Body of pancreas (tissue), 4 donors: Measurements from ENCODE around the gene PANX2. TPM values are rescaled to one million over a fixed set of nuclear protein-coding genes. Genes with fewer than 3 reads are reported as not detected.

Experiments used
- ATAC-seq: fragments of 150-250 bp; one replicate; pipeline ENCODE4 v1.9.1; 2016
- DNase-seq, 4 donors: peaks; one replicate each; pipeline ENCODE4 v3.0.0-alpha.2; 2019
- H3K27ac ChIP-seq, 4 donors: fragments of 200-600 bp; sonication (generic); 1 replicate in 3 of 4; 2 replicates in 1 of 4; pipeline versions ENCODE4 v1.5.1 to v1.6.1; 2016 to 2019; ENCODE audit warnings: mild to moderate bottlenecking in 1 of 4, mixed read lengths in 1 of 4, moderate library complexity in 1 of 4
- H3K27me3 ChIP-seq, 2 donors: fragments of 200-600 bp; sonication (generic); one replicate each; pipeline ENCODE4 v1.6.0; 2016; ENCODE audit warnings: mild to moderate bottlenecking in 1 of 2
- H3K36me3 ChIP-seq, 2 donors: fragments of 200-600 bp; sonication (generic); replicated peaks in 1 of 2; 2 replicates each; pipeline ENCODE4 v1.5.1; 2016; ENCODE audit warnings: low read depth in 2 of 2; ENCODE audit not compliant: insufficient read depth in 1 of 2
- H3K4me1 ChIP-seq: fragments of 200-600 bp; sonication (generic); one replicate; pipeline ENCODE4 v1.6.0; 2016
- H3K4me3 ChIP-seq, 2 donors: fragments of 200-600 bp; sonication (generic); 1 replicate in 1 of 2; 2 replicates in 1 of 2; pipeline ENCODE4 v1.5.1; 2016 to 2019
- H3K9me3 ChIP-seq, 3 donors: fragments of 200-600 bp; sonication (generic); 1 replicate in 2 of 3; 2 replicates in 1 of 3; pipeline ENCODE4 v1.5.1; 2016
- CTCF ChIP-seq, 7 experiments: fragments of 450-650 bp in 4 of 7; fragments of 200-600 bp in 3 of 7; sonication (generic) in 3 of 7; IDR thresholded peaks; one replicate each; pipeline ENCODE4 v1.5.1; 2016 to 2019; ENCODE audit warnings: antibody characterized with exemption in 7 of 7
- POLR2A ChIP-seq, 3 donors: fragments of 450-650 bp; IDR thresholded peaks; one replicate each; pipeline ENCODE4 v1.6.1; 2016; ENCODE audit warnings: antibody characterized with exemption in 3 of 3, mild to moderate bottlenecking in 2 of 3
- WGBS, 2 donors: methylation state at CpG; one replicate each; pipeline ENCODE4 v1.1.5; 2017; 5-methylcytosine and 5-hydroxymethylcytosine counted together
- intact Hi-C: fragments of 100-400 bp; cut with DNase I; formaldehyde crosslinking; loops from one replicate; pipeline ENCODE4 v1.15.1; 2023
- total RNA-seq, 2 donors: library from RNA; depleted of rRNA; stranded (reverse); fragments of >200 nt; gene quantifications; one replicate each; pipeline ENCODE4 v1.1.0, GENCODE V29; 2016

Gene PANX2
- total RNA-seq, 2 donors from 2014 or later, result 0.33 to 3.1 TPM

DNA sequence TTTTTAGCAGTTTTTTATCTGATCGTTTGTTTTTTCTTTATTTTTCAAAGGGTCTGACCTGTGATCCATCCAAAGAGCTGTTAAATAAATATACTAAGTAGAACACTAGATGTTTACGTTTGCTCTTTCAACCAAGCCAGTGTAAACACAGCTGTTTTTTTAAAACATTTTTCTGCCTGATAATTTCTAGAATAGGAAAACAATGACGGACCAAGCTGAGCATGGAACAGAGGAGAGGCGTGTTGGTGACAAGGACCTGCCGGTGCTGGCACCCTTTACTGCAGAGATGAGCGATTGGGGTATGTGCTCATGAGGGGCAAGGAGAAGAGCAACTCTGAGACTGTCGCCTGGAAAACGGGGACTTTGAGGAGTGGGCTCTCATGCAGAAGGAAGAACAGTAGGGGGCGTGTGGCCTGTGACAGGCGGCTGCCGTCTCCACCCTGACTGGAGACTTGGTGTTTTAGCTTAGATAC lies 28.6 kb upstream of the PANX2 start:
- Histone ChIP-seq H3K4me3 (no peak overlapping the region), H3K4me1 (peaks cover 26% of the 10 kb centered on the region), H3K9me3 (no peaks in the 10 kb centered on the region), H3K27ac (no peak overlapping the region), H3K36me3 (no peaks in the 10 kb centered on the region), H3K27me3 (no peaks in the 10 kb centered on the region)
- WGBS, 2 donors, result 13 to 22% methylated on average over 11 of the region's 11 CpGs
- ATAC-seq (peak; percentile 35), DNase-seq (no peak)
- intact Hi-C loops, result no loop called here
- TF ChIP-seq CTCF (IDR thresholded peaks at IDR 0.05), result no peak
- no peak for TF ChIP-seq POLR2A (IDR thresholded peaks at IDR 0.05)

- intact Hi-C loops, result no loop called here
- no peak for ATAC-seq
These were observed 27.4 kb upstream of the PANX2 start for GRCh38 chr22:50143096-50143495.

GRCh38 chr22:50144005-50144614 lies 26.4 kb upstream of the PANX2 start:
- Histone ChIP-seq H3K4me1 (peaks cover 26% of the 10 kb centered on the region), H3K4me3 (no peak overlapping the region), H3K27ac (no peak overlapping the region), H3K36me3 (no peaks in the 10 kb centered on the region), H3K27me3 (no peaks in the 10 kb centered on the region), H3K9me3 (no peaks in the 10 kb centered on the region)
- intact Hi-C loops, result no loop called here
- ATAC-seq (no peak), DNase-seq (no peak)
- TF ChIP-seq POLR2A (IDR thresholded peaks at IDR 0.05) (no peak), CTCF (IDR thresholded peaks at IDR 0.05) (no peak)
- 74 to 85% methylated on average over 15 to 18 of the region's 18 CpGs for WGBS, 2 donors

More at GRCh38 chr22:50143096-50143495, 27.4 kb upstream of the PANX2 start:
- DNase-seq, result no peak
- TF ChIP-seq CTCF (IDR thresholded peaks at IDR 0.05) (no peak), POLR2A (IDR thresholded peaks at IDR 0.05) (no peak)
- H3K27ac ChIP-seq, result no peak overlapping the region
- H3K4me1 ChIP-seq, result peaks cover 26% of the 10 kb centered on the region
- no peaks in the 10 kb centered on the region for H3K9me3 ChIP-seq
- WGBS, 2 donors, result 81 to 91% methylated on average over 7 of the region's 7 CpGs
- no peaks in the 10 kb centered on the region for H3K36me3 ChIP-seq
- no peak overlapping the region for H3K4me3 ChIP-seq
- no peaks in the 10 kb centered on the region for H3K27me3 ChIP-seq

DNA sequence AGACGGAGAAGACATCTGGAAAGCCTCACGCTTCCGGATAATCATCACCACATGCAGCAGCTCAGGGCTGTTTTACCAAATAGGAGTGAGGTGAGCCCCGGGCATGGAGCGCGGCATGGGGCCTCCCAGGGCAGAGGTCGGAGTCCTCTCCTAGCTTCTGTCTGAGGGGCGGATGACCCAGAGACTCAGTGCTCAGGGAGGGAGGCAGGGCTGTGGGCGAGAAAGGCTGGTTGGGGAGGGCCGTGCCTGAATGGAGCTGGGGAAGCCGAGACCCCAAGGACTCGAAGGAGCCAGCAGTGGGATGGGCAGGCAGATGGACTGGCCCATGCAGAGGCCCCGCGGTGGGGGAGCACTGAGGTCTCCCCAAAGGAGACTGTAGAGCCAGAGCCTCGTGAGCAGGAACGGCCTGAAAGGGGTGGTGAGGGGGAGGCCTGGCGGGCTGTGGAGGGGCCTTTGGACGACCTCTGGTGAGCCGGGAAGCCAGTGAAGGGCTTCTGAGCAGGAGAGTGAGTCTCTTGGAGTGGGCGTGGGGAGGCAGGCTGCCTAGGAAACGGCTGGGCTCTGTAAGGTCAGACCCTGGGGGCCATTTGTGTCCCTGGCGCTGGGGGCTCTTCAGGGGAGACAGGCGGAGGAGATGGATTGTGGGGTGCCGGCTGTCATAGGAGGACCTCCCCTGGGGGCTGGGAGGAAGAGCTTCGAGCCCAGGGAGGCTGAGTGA lies 24.7 kb upstream of the PANX2 start:
- 64 to 70% methylated on average over 25 of the region's 25 CpGs for WGBS, 2 donors
- Histone ChIP-seq H3K4me3 (no peak overlapping the region), H3K27ac (no peak overlapping the region), H3K27me3 (no peaks in the 10 kb centered on the region), H3K9me3 (no peaks in the 10 kb centered on the region), H3K4me1 (peaks cover 21% of the 10 kb centered on the region), H3K36me3 (no peaks in the 10 kb centered on the region)
- intact Hi-C loops, result no loop called here
- TF ChIP-seq CTCF (IDR thresholded peaks at IDR 0.05) (no peak), POLR2A (IDR thresholded peaks at IDR 0.05) (no peak)
- ATAC-seq (no peak), DNase-seq (no peak)
